K562 (cell line): ENCODE measurements around the gene NPFFR1. TPM values are rescaled to one million over a fixed set of nuclear protein-coding genes. Genes with fewer than 3 reads are reported as not detected.

ENCODE experiments used
- ATAC-seq: fragments of 200-7000 bp; cut with Tn5 transposase; 3 replicates; pipeline ENCODE4 v1.9.1; 2020; ENCODE audit warnings: moderate library complexity
- BruUV-seq: library from RNA; stranded (reverse); fragments of 400-500 nt; replicated peaks from 2 replicates; lab custom pipeline; 2021; lab: Mats Ljungman, UMichigan
- CTCF ChIA-PET: fragments of 300-600 bp; formaldehyde crosslinking; extraction: SDS; loops from one replicate; lab custom pipeline; 2021; ENCODE audit warnings: low intra/inter-chr PET ratio; lab: Yijun Ruan, JAX
- POLR2A ChIA-PET: fragments of 300-600, 350-650 bp; sonication (Branson Sonifier 250); formaldehyde crosslinking; extraction: SDS; loops from one replicate; lab custom pipeline; 2021; ENCODE audit warnings: antibody characterized with exemption, inconsistent platforms; lab: Yijun Ruan, JAX
- DNase-seq, 4 experiments: peaks; one replicate each; pipeline versions ENCODE4 v3.0.0 to v3.0.0-alpha.2; 2011 to 2018; ENCODE audit warnings: low spot score in 3 of 4, mixed read lengths in 3 of 4; ENCODE audit errors: extremely low read depth in 1 of 4
- FAIRE-seq: peaks from 2 replicates; lab custom pipeline; 2011; peaks lifted over from hg19 to GRCh38; lab: Jason Lieb, UNC
- H2AFZ ChIP-seq: 2 replicates; pipeline ENCODE4 v1.6.0; 2011; ENCODE audit warnings: low read depth, low read length, control low read depth, inconsistent platforms
- H3K27ac ChIP-seq: fragments of 200-600 bp; 3 replicates; pipeline ENCODE4 v1.8.0; 2011; ENCODE audit warnings: low read depth, mild to moderate bottlenecking, control low read depth, inconsistent platforms, low read length, moderate library complexity, mixed read lengths; ENCODE audit errors: extremely low read depth
- H3K27me3 ChIP-seq, 2 experiments: fragments of 300-600 bp in 1 of 2; 2 replicates in 1 of 2; 3 replicates in 1 of 2; pipeline versions ENCODE4 v1.6.0 to v1.8.0; 2011; ENCODE audit warnings: inconsistent platforms in 2 of 2, low read length in 2 of 2, mild to moderate bottlenecking in 1 of 2, mixed read lengths in 1 of 2, moderate library complexity in 1 of 2; ENCODE audit not compliant: control insufficient read depth in 2 of 2, insufficient read depth in 2 of 2
- H3K36me3 ChIP-seq: fragments of 300-600 bp; 3 replicates; pipeline ENCODE4 v1.8.0; 2011; ENCODE audit warnings: mild to moderate bottlenecking, low read length, inconsistent platforms; ENCODE audit not compliant: control insufficient read depth, insufficient read depth
- H3K4me1 ChIP-seq, 2 experiments: fragments of 200-600 bp in 1 of 2; replicated peaks in 1 of 2; 2 replicates in 1 of 2; 3 replicates in 1 of 2; pipeline versions ENCODE4 v1.5.1 to v1.8.0; 2011; ENCODE audit warnings: inconsistent platforms in 2 of 2, low read length in 2 of 2, mild to moderate bottlenecking in 1 of 2, mixed read lengths in 1 of 2, moderate library complexity in 1 of 2; ENCODE audit not compliant: control insufficient read depth in 2 of 2, insufficient read depth in 2 of 2
- H3K4me2 ChIP-seq: 2 replicates; pipeline ENCODE4 v1.6.1; 2011; ENCODE audit warnings: low read length, control low read depth, inconsistent platforms, mixed read lengths; ENCODE audit not compliant: insufficient read depth
- H3K4me3 ChIP-seq: fragments of 200-600 bp; sonication (generic), shearing (Covaris generic); 2 replicates; pipeline ENCODE4 v1.5.1; 2016; ENCODE audit warnings: control low read depth, inconsistent platforms
- H3K79me2 ChIP-seq: fragments of 200-600 bp; 3 replicates; pipeline ENCODE4 v1.8.0; 2011; ENCODE audit warnings: low read length, inconsistent platforms; ENCODE audit not compliant: control insufficient read depth, insufficient read depth
- H3K9ac ChIP-seq, 2 experiments: 2 replicates each; pipeline versions ENCODE4 v1.6.0 to v1.6.1; 2011; ENCODE audit warnings: low read depth in 2 of 2, low read length in 2 of 2, control low read depth in 1 of 2, inconsistent platforms in 1 of 2, mild to moderate bottlenecking in 1 of 2, mixed read lengths in 1 of 2; ENCODE audit not compliant: insufficient read depth in 1 of 2
- H3K9me1 ChIP-seq: one replicate; pipeline ENCODE4 v1.6.0; 2011; ENCODE audit warnings: inconsistent platforms, mild to moderate bottlenecking, low read length, moderate library complexity; ENCODE audit not compliant: control insufficient read depth, insufficient read depth
- H3K9me3 ChIP-seq: replicated peaks from 2 replicates; pipeline ENCODE4 v1.5.1; 2011; ENCODE audit warnings: low read depth, low read length, inconsistent platforms; ENCODE audit not compliant: control insufficient read depth, insufficient read depth
- H4K20me1 ChIP-seq: replicated peaks from 2 replicates; pipeline ENCODE4 v1.6.1; 2011; ENCODE audit warnings: low read length, inconsistent platforms, mixed read lengths; ENCODE audit not compliant: control insufficient read depth, insufficient read depth
- ATF7 ChIP-seq: fragments of 450-650 bp; IDR thresholded peaks from 2 replicates; pipeline ENCODE4 v1.7.1; 2014; ENCODE audit warnings: mild to moderate bottlenecking, moderate library complexity
- CBFA2T2 ChIP-seq: fragments of 450-650 bp; conservative IDR thresholded peaks from 2 replicates; pipeline ENCODE4 v1.6.1; 2017; ENCODE audit warnings: mild to moderate bottlenecking
- CBX8 ChIP-seq: fragments of 200-600 bp; sonication (generic); IDR thresholded peaks from 2 replicates; pipeline ENCODE4 v1.6.1; 2012; ENCODE audit warnings: borderline replicate concordance, mixed run types, low read depth, mild to moderate bottlenecking, moderate library complexity, mixed read lengths, low read length, control low read depth, inconsistent platforms; ENCODE audit not compliant: poor library complexity, severe bottlenecking; ENCODE audit errors: extremely low read depth
- FOXK1 ChIP-seq: sonication (generic); formaldehyde crosslinking; IDR thresholded peaks from 2 replicates; pipeline ENCODE4 v1.8.0; 2022; ENCODE audit warnings: missing genetic modification reagents, mild to moderate bottlenecking, borderline replicate concordance
- NFIC ChIP-seq: fragments of 450-650 bp; IDR thresholded peaks from 2 replicates; pipeline ENCODE4 v1.6.1; 2017; ENCODE audit warnings: mild to moderate bottlenecking, inconsistent platforms
- PHTF2 ChIP-seq: fragments of 250-450 bp; sonication (Bioruptor Pico); IDR thresholded peaks from 2 replicates; pipeline ENCODE4 v1.5.0; 2021; ENCODE audit warnings: mild to moderate bottlenecking
- PRMT5 ChIP-seq: sonication (generic); formaldehyde crosslinking; IDR thresholded peaks from 2 replicates; pipeline ENCODE4 v1.5.0; 2020; ENCODE audit warnings: missing genetic modification reagents
- SOX6 ChIP-seq: fragments of 450-650 bp; IDR thresholded peaks from 2 replicates; pipeline ENCODE4 v1.6.1; 2014; ENCODE audit warnings: mild to moderate bottlenecking
- ZNF431 ChIP-seq: sonication (generic); formaldehyde crosslinking; IDR thresholded peaks from 2 replicates; pipeline ENCODE4 v1.8.0; 2022; ENCODE audit warnings: mild to moderate bottlenecking, missing genetic modification reagents
- WGBS: fragments of 100-300 bp; shearing (Covaris generic); methylation state at CpG from one replicate; pipeline ENCODE4 v1.1.6; 2016; ENCODE audit warnings: low coverage, mixed read lengths; ENCODE audit not compliant: insufficient coverage; ENCODE audit errors: missing lambda C conversion rate; 5-methylcytosine and 5-hydroxymethylcytosine counted together
- in situ Hi-C: fragments of 300-500 bp; cut with MboI; formaldehyde crosslinking; loops from 4 replicates; pipeline ENCODE4 v1.15.0; 2018; ENCODE audit warnings: inconsistent platforms, mixed read lengths
- intact Hi-C: fragments of 100-400 bp; cut with micrococcal nuclease; formaldehyde crosslinking; loops from 2 replicates; pipeline ENCODE4 v1.14.2; 2022
- polyA plus RNA-seq, 8 experiments: library from polyadenylated mRNA; depleted of rRNA in 4 of 8; stranded (reverse) in 5 of 8; unstranded in 3 of 8; fragments of >200 nt; fragmentation: Nextera tagmentation in 2 of 8; fragmentation: Illumina TruSeq in 1 of 8; extraction: Ambion mirVana in 2 of 8; extraction: Trizol in 1 of 8; gene quantifications; 2 replicates each; pipeline versions ENCODE4 v1.2.1 to v1.2.3, GENCODE V29; 2011 to 2014; ENCODE audit warnings: inconsistent platforms in 1 of 8, missing spikeins in 1 of 8
- total RNA-seq, 7 experiments: library from RNA; depleted of rRNA in 6 of 7; stranded (reverse); fragments of >200 nt in 6 of 7; fragmentation: Illumina TruSeq in 2 of 7; extraction: Trizol in 2 of 7; gene quantifications; 2 replicates each; pipeline versions ENCODE4 v1.2.1 to v1.2.3, GENCODE V29; 2011 to 2021; ENCODE audit warnings: low replicate concordance in 1 of 7
- TF ChIP-seq, protein P1 (sequence below): sonication (generic); formaldehyde crosslinking; IDR thresholded peaks from 2 replicates; pipeline ENCODE4 v1.8.1; 2023; ENCODE audit warnings: mild to moderate bottlenecking, missing genetic modification reagents

NPFFR1 gene
- total and polyA plus RNA-seq, 9 of the 15 experiments (the other 6 are each of a cell fraction or from before 2014, with no cell fraction given) = under 0.01 TPM; not detected in 8

DNA sequence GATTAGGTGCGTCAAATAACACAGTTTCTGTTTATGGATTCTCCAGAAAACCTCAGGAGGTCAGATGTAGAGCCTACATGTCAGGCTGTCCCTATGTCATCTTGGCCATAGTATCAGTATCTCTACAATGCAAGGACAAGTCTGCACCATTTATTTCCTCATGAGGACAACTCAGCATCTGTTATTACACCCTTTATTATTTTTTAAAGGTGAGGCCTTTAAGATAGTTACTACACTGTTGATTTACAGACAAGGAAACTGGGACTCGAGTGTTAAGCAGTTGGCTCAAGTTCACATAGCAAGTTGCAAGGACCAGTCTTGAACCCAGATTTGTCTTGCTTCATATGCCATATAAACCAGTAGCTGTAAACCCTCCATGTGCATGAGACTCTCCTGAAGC lies 27.3 kb downstream of the NPFFR1 start:
- H3K27ac ChIP-seq = no peak overlapping the region
- H3K4me1 ChIP-seq = peaks cover 0 to 15% of the 10 kb centered on the region in 2 experiments; a peak in 3 of 5 replicates
- 2% methylated on average over 2 of the region's 2 CpGs for WGBS
- H3K9me1 ChIP-seq = no peaks in the 10 kb centered on the region
- DNase-seq = no peak
- no peak for ATAC-seq
- no TSS peak for BruUV-seq
- H3K4me3 ChIP-seq = no peak overlapping the region
- H3K79me2 ChIP-seq = no peaks in the 10 kb centered on the region
- no peaks in the 10 kb centered on the region for H3K36me3 ChIP-seq
- in situ Hi-C loops (no loop called here), intact Hi-C loops (no loop called here)
- H3K9me3 ChIP-seq = no peaks in the 10 kb centered on the region
- H3K27me3 ChIP-seq = peaks cover 31 to 62% of the 10 kb centered on the region in 2 experiments
- no peak overlapping the region for H3K4me2 ChIP-seq
- no peaks in the 10 kb centered on the region for H4K20me1 ChIP-seq
- TF ChIP-seq FOXK1 (0 out of 2 replicates have a peak, but pooled peaks have one; percentile 32), PHTF2 (CRISPR knock-in tag) (no peak)
- H3K9ac ChIP-seq = no peak overlapping the region
- peak; percentile 51 for FAIRE-seq
- no peak overlapping the region for H2AFZ ChIP-seq
- ChIA-PET POLR2A (interaction anchor here (0.9 kb wide), 1 partner anchor 13 kb away, joined by 3 read pairs; no protein-coding TSS in a partner anchor), CTCF (no interaction called here)

DNA sequence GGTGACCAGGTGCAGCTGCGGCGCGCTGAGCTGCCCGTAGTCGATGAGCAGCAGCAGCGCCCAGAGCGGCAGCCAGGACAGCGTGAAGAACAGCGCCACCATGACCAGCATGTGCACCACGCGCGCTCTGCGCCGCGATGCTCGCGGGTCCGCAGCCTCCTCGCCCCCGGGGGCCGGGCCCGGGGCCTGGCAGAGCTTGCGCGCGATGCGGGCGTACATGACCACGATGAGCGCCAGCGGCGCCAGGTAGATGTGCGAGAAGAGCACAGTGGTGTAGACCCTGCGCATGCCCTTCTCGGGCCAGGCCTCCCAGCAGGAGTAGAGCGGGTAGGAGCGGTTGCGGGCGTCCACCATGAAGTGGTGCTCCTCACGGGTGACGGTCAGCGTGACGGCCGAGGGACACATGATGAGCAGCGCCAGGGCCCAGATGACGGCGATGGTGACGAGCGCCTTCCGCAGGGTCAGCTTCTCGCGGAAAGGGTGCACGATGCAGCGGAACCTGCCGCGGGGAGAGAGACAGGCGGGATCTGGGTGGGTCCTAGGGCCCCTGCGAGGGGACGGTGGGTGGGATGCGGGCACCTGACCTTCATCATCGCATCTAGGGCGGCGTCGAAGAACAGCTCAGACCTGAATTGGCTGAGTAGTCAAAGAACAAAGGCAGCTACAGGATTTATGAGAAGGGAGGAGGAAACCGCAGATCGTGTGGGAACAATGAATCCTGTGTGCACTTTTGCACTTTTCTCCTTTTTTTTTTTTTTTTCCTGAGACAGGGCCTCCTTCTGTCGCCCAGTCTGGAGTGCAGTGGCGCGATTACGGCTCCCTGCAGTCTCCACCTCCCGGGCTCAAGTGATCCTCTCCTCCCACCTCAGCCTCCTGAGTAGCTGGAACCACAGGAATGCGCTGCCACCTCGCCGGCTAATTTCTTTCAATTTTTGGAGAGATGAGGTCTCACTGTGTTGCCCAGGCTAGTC lies 28.2 kb downstream of the NPFFR1 start:
- Histone ChIP-seq H3K9me1 (no peaks in the 10 kb centered on the region), H3K27me3 (peaks cover 40 to 63% of the 10 kb centered on the region in 2 experiments), H3K36me3 (no peaks in the 10 kb centered on the region), H3K27ac (no peak overlapping the region), H3K4me1 (peaks cover 0 to 15% of the 10 kb centered on the region in 2 experiments; a peak in 3 of 5 replicates), H4K20me1 (no peaks in the 10 kb centered on the region), H3K4me3 (no peak overlapping the region), H3K79me2 (no peaks in the 10 kb centered on the region), H3K9me3 (no peaks in the 10 kb centered on the region), H2AFZ (no peak overlapping the region), H3K9ac (0 out of 4 replicates have a peak overlapping the region, but pooled peaks of 1 of the 2 experiments have one; percentile 19), H3K4me2 (no peak overlapping the region)
- intact Hi-C loops (no loop called here), in situ Hi-C loops (no loop called here)
- ATAC-seq = peak; percentile 45; the same call in 2 of the 3 replicates
- POLR2A ChIA-PET = interaction anchor here (0.8 to 0.9 kb wide), 2 partner anchors 9 to 12 kb away, joined by 3 to 4 read pairs; no protein-coding TSS in a partner anchor
- DNase-seq = peak in 1 of 4 experiments; percentile 39
- CTCF ChIA-PET = no interaction called here
- WGBS = 55% methylated on average over 70 of the region's 73 CpGs
- peak; percentile 15 for FAIRE-seq
- BruUV-seq = no TSS peak
- TF ChIP-seq NFIC = no peak
- TF ChIP-seq ATF7 = no peak
- TF ChIP-seq PRMT5 (CRISPR knock-in tag) = no peak
- TF ChIP-seq, protein P1, sequence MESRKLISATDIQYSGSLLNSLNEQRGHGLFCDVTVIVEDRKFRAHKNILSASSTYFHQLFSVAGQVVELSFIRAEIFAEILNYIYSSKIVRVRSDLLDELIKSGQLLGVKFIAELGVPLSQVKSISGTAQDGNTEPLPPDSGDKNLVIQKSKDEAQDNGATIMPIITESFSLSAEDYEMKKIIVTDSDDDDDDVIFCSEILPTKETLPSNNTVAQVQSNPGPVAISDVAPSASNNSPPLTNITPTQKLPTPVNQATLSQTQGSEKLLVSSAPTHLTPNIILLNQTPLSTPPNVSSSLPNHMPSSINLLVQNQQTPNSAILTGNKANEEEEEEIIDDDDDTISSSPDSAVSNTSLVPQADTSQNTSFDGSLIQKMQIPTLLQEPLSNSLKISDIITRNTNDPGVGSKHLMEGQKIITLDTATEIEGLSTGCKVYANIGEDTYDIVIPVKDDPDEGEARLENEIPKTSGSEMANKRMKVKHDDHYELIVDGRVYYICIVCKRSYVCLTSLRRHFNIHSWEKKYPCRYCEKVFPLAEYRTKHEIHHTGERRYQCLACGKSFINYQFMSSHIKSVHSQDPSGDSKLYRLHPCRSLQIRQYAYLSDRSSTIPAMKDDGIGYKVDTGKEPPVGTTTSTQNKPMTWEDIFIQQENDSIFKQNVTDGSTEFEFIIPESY = peak; percentile 54; the same call in 1 of the 2 replicates
- peak; percentile 19; the same call in 1 of the 2 replicates for TF ChIP-seq CBFA2T2
- TF ChIP-seq SOX6 = 0 out of 2 replicates have a peak, but pooled peaks have one; percentile 18
- no peak for TF ChIP-seq ZNF431
- no peak for TF ChIP-seq CBX8
